Putamen (tissue), 1 donor: ENCODE data around the gene CASP9.
"Not testable (repeated sequence)": the region's sequence is repeated elsewhere in the genome, so short reads cannot be mapped to it uniquely, and the experiment has no call there.

Experiments
- DNase-seq: peaks from one replicate; pipeline ENCODE4 v3.0.0-alpha.2; 2016; ENCODE audit warnings: low spot score

The CASP9 gene

DNA sequence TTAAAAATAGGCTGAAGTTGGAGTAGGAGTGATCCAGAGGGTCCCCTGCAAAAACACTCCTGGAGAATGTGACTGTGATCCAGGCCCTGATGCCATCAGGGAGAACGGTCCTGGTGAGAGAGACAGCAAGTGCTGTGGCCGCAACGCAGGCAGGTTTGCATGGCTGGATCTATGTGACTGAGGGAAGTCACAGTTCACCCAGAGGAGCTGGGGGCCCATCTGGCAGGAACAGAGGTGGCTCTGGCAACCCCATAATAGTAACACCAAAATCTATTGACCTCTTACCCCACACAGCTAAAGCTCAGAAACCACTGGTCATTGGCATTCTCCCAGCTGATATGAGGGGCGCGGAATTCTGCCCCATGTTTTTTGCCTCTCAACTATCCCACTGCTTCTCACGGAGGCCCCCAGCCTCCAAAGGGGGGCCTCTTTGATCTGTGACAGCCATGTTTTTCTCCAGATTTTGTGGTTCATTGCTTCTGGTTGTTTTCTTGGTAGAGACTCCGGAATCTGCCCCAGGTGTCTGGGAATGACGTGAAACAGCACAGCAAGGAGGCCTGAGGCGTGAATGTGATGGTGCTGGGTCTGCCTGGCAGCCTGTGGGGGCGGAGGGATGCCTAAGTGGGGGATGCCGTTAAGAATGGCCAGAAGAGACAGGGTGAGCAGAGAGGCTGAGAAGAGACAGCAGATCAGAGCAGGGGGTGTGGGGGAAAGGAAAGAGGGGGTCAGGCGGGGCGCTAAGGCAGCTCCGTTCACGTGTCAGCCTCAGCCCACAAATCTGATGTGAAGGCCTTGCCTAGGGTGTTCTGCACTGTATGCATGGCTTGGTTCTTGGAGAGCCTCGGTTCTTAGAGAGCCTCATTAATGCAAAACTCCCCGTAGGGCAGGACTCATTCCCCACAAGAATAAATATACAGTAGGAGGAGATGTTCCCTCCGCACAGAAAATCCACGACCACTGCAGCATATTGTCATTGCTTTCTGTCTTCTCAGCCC is 23.5 kb downstream of the CASP9 start:
- DNase-seq = no peak

DNA sequence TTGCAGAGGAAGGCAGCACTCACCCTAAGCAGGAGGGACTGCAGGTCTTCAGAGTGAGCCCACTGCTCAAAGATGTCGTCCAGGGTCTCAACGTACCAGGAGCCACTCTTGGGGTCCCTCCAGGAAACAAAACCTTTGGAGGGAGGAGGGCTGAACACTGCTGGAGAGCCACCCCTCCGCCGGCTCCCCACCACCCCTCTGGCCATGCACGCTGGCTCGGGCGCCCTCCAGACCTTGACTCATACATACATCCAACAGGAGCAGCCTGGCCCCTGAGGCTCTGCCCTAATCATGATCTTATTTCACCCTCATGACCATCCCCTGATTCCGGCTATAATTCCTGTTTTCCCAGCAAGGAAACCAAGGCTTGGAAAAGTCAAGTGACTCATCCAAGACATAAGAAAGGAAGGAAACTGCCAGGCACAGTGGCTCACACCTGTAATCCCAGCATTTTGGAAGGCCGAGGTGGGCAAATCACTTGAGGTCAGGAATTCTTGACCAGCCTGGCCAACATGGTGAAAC is 30.1 kb downstream of the CASP9 start:
- no peak for DNase-seq

DNA sequence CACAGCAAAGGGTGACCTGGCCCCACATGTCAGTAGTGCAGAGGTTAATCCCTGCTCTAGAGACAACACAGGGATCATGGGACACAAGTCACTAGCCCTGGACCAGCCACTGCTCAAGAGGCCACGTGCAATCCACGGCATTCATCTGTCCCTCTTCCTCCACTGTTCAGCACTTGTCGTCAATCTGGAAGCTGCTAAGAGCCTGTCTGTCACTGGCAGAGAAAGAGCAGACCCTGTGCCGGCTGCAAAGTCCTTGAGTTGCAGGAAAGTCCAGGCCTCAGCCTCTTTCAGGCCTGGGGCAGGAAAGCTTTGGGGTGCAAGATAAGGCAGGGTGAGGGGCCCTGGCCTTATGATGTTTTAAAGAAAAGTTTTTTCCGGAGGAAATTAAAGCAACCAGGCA is 31.4 kb downstream of the CASP9 start:
- DNase-seq = no peak

DNA sequence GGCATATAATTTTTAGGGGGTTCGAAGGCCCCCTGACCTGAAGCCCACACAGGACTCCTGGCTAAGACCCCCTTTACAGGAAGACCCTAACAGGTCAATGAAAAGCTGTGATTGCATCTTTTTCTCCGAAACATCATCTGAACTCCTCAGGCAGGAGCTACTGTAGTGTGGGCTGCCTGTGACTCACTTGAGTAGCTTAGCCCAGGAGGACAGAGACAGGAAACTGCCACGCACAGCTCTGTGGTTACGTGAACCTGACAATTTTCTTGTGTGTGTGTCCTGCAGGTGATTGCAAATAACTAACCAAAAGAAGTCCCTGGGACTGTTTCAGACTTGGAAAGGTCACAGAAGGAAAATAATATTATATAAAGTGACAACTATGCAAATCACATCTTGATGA is 33.0 kb downstream of the CASP9 start:
- DNase-seq = not testable (repeated sequence)

DNA sequence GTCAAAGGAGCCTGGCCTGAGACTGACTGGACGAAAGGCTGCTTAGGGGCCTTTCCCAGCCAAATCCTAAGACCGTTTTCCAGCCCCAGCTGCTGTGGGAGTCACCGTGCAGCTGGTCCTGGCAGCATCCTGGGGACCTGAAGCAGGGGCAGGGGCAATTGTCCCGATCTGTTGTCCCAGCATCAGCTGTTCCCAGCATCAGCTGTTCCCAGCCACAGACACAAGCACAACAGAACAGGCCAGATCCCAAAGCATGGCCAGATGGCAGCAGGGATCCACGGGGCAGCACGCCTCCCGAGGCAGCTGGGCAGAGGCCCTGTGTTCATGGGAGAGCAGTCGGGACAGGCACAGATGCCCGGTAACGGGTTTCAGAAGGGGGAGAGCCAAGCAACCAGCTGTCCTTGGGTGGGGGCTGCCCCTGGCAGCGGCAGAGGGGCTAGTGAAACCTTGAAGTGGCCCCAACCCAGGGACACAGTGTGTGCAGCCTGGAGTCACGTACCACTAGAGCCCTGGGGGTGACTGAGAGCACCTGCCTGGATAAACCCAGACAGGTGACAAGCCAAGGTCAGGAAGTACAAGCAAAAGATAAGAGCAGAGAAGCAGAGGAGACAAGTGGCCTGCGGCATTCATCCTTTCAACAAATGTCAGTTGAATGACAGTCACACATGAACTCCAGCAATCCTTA is 34.8 kb downstream of the CASP9 start:
- DNase-seq = peak; percentile 22

DNA sequence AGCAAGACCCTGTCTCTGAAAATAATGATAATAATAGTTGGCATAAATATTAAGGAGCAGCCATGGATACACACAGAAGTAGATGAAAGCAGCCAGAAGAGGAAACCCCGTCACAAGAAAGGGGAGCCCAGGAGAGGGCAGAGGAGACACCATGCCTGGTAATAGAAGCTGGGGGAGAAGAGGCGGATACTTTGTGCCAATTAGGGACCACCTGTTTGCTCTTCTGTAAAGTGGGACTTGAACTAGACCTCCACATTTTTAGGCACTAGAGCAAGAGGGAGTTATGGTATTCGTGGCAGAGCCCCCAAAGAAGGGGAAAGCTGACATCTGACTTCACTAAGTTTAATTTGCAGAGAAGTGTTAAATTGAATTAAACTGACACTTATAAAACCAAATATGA is 35.6 kb downstream of the CASP9 start:
- no peak for DNase-seq

DNA sequence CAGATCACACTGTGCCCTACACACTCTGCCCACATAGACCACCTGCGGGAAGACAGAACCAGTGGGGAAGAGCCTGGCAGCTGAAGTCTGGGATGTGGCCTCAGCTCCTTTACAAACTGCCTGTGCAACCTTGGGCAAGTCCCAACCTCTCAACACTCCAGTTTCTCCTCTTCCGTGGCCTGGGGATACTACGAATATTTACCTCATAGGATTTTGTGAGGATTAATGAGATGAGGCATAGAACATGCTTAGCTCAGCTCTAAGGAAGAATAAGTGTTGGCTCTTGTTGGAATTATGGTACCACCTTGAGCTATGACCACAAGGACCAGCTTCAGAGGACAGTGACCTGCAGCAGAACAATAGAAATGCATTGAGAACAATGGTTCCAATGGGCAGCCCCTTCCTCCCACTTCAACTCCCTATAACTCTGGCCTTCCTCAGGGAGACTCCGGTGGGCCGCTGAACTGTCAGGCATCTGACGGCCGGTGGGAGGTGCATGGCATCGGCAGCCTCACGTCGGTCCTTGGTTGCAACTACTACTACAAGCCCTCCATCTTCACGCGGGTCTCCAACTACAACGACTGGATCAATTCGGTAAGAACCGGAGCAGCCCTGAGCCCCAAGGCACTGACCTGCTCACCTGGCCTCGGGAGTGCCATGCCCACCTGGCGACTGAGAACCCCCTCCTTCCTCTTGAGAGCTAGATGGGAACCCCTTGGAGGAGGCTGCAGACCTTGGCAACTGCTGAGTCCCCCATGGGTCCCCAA is 37.0 kb downstream of the CASP9 start:
- not testable (repeated sequence) for DNase-seq

DNA sequence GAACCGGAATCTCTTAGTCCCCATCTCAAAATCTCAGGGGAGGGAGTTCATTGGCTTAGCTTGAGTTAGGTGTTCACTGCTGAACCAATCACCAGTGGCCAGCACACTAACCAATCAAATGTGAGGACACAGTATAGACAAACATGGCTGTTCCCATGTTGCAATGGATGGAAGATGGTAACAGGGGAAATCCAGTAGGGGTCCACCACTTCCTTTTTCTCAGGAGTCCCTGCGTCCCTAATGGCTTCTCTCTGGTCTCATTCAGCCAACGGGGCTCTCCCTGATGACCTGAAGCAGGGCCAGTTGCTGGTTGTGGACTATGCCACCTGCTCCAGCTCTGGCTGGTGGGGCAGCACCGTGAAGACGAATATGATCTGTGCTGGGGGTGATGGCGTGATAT is 38.4 kb downstream of the CASP9 start:
- no peak for DNase-seq

DNA sequence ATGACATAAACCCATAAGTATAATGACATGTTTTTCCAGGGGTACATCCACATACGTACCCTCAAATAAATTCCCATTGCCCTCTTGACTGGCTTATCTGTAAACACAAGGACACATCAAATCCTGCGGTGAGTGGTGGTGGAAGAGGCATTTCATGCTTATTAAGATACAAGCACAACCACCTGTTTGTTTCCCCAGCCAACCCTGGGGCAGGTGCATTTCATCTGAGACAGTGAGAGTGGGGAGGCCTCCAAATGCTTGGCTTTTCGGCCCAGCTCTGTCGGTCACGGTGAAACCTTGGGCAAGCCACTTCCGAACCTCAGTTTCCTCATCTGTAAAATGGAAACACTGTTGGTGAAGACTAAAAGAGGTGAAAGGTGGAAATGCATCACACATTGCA is 39.6 kb downstream of the CASP9 start:
- DNase-seq = not testable (repeated sequence)

DNA sequence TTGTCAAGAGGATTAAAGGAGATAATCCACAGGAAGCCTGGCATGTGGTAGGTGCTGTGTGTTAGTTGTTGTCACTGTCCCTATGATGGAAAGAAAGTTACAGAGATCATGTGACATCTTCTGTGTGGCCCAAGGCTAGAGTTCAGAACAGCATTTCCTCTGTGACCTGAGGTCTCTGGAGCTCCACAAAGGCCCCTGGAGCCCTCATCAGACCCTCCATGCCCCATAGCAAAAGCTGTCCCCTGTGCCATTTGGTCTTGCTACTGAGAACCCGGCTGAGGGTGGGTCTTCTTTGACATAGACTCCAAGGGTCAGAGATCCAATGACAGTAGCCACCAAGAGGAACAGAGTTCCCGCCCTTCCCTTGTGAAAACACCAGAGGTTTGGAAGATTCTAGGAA is 40.0 kb downstream of the CASP9 start:
- no peak for DNase-seq

DNA sequence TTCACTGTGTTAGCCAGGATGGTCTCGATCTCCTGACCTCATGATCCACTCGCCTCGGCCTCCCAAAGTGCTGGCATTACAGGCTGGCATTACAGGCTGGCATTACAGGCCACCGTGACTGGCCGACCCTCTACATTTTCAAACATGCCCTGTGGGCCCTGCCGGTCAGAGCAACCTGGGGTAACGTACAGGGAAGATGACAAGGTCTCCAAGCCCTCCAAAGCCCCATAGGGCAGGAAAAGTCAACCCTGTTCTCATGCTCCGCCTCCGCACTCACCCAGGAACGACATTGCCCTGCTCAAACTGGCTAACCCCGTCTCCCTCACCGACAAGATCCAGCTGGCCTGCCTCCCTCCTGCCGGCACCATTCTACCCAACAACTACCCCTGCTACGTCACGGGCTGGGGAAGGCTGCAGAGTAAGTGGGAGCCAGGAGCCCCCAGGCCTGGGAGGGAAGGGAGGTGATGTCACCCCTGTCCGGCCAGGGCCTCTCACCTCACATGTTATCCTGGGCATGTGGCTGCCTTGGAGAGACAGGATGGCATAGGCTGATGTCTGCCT is 41.0 kb downstream of the CASP9 start:
- not testable (repeated sequence) for DNase-seq

DNA sequence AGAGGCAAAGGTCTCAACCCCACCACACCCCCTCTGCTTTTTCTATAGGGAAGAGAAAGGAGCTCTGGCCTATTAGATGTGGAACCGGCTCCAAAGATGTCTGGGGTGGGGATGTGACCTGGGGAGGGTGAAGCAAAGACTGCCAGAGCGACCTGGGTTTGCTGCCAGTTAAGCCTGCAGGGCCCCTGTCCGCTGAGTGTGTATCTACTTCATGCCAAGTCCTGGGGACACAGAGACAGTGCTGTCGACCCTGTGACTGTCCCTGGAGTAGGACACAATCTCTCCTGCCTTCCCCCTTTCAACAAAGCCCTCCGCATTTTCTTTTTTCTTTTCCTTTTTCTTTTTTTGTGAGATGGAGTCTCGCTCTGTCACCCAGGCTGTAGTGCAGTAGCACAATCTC is 41.6 kb downstream of the CASP9 start:
- not testable (repeated sequence) for DNase-seq

DNA sequence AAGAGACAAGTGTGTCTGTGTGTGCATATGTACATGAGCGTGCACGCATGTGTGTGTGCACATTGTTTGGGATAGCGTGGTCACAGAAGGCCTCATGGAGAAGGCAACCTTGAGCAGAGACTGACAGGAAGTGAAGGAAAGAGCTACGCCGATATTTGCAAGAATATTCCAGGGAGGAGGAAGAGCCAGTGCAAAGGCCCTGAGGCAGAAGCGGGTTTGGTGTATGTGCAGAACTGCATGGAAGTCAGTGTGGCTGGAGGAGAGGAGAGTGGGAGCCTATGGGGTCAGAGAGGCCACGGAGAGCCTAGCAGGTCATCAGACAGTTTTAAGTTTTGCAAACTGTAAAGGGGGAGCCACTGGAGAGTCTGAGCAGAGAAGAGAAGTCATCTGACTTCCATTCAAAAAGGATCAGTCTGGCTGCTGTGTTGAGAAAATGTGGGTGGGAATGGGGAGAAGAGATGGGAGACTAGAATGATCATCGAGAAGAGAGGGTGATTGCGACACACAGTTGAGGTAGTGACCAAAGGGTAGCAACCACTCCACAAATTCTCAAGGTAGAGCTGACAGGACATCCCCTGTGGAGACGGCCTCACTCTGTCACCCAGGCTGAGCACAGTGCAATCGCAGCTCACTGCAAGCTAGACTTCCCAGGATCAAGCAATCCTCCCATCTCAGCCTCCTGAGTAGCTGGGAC is 44.2 kb downstream of the CASP9 start:
- DNase-seq = no peak

DNA sequence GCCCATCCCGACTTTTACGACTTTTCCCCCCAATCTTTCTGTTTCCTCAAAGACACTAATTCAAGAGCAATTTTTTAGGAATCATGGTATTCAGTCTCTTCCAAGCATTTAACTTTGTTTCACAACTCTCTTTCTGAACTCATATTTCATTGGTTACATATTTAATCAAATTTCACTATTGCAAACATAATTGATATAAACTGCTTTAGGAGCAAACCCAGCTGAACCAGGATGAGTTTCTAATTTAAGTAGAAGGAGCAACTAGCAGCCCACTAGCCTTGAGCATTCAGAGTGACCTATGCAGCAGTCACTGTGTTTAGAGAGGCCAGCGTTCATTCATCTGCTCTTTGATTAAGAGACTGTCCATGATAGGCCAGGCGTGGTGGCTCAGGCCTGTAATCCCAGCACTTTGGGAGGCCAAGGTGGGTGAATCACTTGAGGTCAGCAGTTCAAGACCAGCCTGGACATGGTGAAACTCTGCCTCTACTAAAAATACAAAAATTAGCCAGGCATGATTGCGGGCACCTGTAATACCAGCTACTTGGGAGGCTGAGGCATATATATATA is 46.3 kb downstream of the CASP9 start:
- DNase-seq = no peak

DNA sequence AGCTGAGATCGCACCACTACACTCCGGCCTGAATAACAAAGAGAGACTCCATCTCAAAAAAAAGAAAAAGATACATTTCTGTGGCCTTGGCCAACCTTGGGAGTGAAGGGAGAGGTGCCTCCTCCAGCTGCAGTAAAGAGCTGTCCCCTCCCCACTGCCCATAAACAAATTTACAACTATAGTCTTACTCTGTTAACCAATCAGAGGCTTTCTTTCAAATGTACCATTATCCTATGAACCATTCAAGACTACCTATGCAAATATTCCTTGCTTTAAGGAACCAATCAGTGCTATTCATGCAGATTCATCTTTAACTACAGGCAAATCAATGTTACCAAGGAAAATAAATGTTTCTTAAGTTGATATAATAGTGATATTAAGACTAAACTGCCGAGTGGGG is 47.1 kb downstream of the CASP9 start:
- no peak for DNase-seq

DNA sequence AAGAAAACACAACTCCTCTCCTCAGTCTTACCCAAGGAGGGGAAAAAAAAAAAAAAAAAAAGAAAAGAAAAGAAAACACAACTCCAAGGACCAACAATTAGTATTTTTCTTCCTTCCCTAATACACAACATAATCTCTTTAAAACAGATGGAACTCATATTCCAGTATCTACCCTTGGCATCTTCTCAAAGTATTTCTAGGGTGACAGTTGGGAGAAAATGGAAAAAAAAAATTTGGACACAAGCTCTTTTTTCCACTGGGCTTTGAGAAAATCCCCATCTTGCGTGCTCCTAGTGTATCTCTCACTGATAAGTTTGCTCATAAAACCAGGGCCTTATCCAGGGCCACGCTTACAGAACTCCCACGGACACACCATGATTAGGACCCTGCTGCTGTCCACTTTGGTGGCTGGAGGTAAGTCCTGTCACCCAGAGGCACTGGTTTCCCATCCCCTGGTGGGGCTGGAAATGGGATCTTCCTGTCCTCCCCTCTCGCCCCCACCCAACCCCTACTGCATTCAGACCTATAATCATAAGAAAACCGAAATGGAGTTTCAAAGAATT is 48.2 kb downstream of the CASP9 start, which contains the start of gene CELA2B:
Gene CELA2B, plus strand, starts transcription at position 353 of the 563 bp plus-strand sequence. Its CDS starts 22 bp downstream, at position 375.
- DNase-seq = no peak

DNA sequence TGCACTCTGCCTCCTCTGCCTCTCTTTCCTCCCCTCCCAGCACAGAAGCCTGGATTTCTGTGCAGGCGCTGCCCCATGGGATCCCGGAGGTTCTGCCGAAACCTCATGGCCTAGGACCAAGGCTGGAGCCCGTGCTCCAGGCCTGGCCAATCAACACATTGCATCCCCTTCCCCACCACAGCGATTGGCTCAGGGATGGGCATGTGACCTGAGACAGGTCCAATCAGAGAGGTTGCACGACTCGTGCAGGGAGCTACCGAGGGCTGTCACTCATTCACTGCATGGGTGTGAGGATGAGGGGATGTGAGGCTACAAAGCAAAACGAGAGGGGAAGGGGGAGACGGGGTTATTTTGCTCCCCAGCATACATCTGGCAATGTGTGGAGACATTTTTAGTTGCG is 51.4 kb downstream of the CASP9 start:
- DNase-seq = no peak

DNA sequence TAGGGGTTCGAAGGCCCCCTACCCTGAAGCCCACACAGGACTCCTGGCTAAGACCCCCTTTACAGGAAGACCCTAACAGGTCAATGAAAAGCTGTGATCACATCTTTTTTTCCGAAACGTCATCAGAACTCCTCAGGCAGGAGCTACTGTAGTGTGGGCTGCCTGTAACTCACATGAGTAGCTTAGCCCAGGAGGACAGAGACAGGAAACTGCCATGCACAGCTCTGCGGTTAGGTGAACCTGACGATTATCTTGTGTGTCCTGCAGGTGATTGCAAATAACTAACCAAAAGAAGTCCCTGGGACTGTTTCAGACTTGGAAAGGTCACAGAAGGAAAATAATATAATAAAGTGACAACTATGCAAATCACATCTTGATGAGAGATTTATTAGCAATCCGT is 52.3 kb downstream of the CASP9 start:
- not testable (repeated sequence) for DNase-seq

DNA sequence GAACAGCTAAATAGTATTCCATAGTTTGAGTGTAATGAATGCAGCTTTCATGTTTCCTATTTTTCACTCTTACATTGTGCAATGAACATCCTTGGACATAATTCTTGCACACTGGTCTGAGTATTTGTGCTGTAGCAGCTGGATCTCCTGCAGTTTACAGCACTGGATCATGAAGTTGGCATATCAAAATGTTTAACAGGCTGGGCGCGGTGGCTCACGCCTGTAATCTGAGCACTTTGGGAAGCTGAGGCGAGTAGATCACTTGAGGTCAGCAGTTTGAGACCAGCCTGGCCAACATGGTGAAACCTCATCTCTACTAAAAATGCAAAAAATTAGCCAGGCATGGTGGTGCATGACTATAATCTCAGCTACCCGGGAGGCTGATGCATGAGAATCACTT is 52.9 kb downstream of the CASP9 start:
- not testable (repeated sequence) for DNase-seq

DNA sequence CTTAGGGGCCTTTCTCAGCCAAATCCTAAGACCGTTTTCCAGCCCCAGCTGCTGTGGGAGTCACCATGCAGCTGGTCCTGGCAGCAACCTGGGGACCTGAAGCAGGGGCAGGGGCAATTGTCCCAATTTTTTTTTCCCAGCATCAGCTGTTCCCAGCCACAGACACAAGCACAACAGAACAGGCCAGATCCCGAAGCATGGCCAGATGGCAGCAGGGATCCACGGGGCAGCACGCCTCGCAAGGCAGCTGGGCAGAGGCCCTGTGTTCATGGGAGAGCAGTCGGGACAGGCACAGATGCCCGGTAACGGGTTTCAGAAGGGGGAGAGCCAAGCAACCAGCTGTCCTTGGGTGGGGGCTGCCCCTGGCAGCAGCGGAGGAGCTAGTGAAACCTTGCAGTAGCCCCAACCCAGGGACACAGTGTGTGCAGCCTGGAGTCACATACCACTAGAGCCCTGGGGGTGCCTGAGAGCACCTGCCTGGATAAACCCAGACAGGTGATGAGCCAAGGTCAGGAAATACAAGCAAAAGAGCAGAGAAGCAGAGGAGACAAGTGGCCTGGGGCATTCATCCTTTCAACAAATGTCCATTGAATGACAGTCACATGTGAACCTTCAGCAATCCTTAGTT is 54.1 kb downstream of the CASP9 start:
- not testable (repeated sequence) for DNase-seq
